ENCODE results near the gene C12orf57.

C12orf57 gene

GRCh38 chr12:6938353-6939190 lies 5.2 kb upstream of the C12orf57 start:
- DNase-seq: no peak

GRCh38 chr12:6939191-6939540 lies 4.7 kb upstream of the C12orf57 start:
- no peak for DNase-seq

- DNase-seq: no peak
Observed at GRCh38 chr12:6941267-6941666, 2.6 kb upstream of the C12orf57 start.

GRCh38 chr12:6941782-6942181 lies 2.0 kb upstream of the C12orf57 start:
- no peak for DNase-seq

GRCh38 chr12:6942331-6942665 lies 1.5 kb upstream of the C12orf57 start:
- DNase-seq: no peak

- DNase-seq: peak; percentile 92
Observed at GRCh38 chr12:6943389-6943721, 467 bp upstream of the C12orf57 start.

- DNase-seq: peak; percentile 90
Observed at GRCh38 chr12:6944381-6945186, 762 bp downstream of the C12orf57 start.

- DNase-seq: no peak
Observed at GRCh38 chr12:6945613-6946012, 1.8 kb downstream of the C12orf57 start.

GRCh38 chr12:6946033-6946919 lies 2.5 kb downstream of the C12orf57 start:
- DNase-seq: peak; percentile 76

- no peak for DNase-seq
Observed at GRCh38 chr12:6946920-6947374, 3.1 kb downstream of the C12orf57 start.

- DNase-seq: no peak
Observed at GRCh38 chr12:6947615-6948014, 3.8 kb downstream of the C12orf57 start.

GRCh38 chr12:6948873-6949594 lies 5.2 kb downstream of the C12orf57 start:
- peak; percentile 62 for DNase-seq

GRCh38 chr12:6950401-6950801 lies 6.6 kb downstream of the C12orf57 start:
- peak; percentile 63 for DNase-seq

- DNase-seq: peak; percentile 65
Observed at GRCh38 chr12:6950811-6951540, 7.2 kb downstream of the C12orf57 start, which contains the start of gene PTPN6. TSS of gene PTPN6 (plus strand) at chr12:6951356. CDS start at chr12:6951513, 157 bp downstream.

- no peak for DNase-seq
Observed at GRCh38 chr12:6951551-6952120, 7.8 kb downstream of the C12orf57 start.

GRCh38 chr12:6952121-6952862 lies 8.5 kb downstream of the C12orf57 start:
- no peak for DNase-seq

- DNase-seq: no peak
Observed at GRCh38 chr12:6952863-6953441, 9.1 kb downstream of the C12orf57 start.

GRCh38 chr12:6953442-6954315 lies 9.9 kb downstream of the C12orf57 start:
- DNase-seq: peak; percentile 85

Measured in CD4-positive, alpha-beta T cell treated with Interleukin-12 subunit alpha and Interleukin-12 subunit beta, for 1 hour (primary cell).